Trophoblast cell (in vitro differentiated cells and primary cell): ENCODE measurements around the gene CTBP2.

Experiments used
- DNase-seq, 2 donors: peaks; one replicate each; pipeline ENCODE4 v3.0.0-alpha.2; 2016
- H2AFZ ChIP-seq: 2 replicates; pipeline ENCODE4 v1.6.1; 2013; ENCODE audit warnings: low read length, moderate library complexity, mild to moderate bottlenecking; ENCODE audit not compliant: insufficient read depth, poor library complexity
- H2AK5ac ChIP-seq: 2 replicates; pipeline ENCODE4 v1.6.1; 2013; ENCODE audit warnings: mild to moderate bottlenecking, low read length
- H2BK120ac ChIP-seq: 2 replicates; pipeline ENCODE4 v1.6.1; 2013; ENCODE audit warnings: low read length, mild to moderate bottlenecking, moderate library complexity; ENCODE audit not compliant: insufficient read depth, poor library complexity
- H2BK12ac ChIP-seq: 2 replicates; pipeline ENCODE4 v1.6.1; 2013; ENCODE audit warnings: mild to moderate bottlenecking, low read length, moderate library complexity
- H2BK5ac ChIP-seq: 2 replicates; pipeline ENCODE4 v1.6.1; 2013; ENCODE audit warnings: low read length, low read depth, moderate library complexity, mild to moderate bottlenecking; ENCODE audit not compliant: poor library complexity
- H3K14ac ChIP-seq: 2 replicates; pipeline ENCODE4 v1.6.1; 2013; ENCODE audit warnings: mild to moderate bottlenecking, low read length
- H3K18ac ChIP-seq: 2 replicates; pipeline ENCODE4 v1.6.1; 2013; ENCODE audit warnings: mild to moderate bottlenecking, low read length
- H3K23ac ChIP-seq: 2 replicates; pipeline ENCODE4 v1.6.1; 2013; ENCODE audit warnings: low read length
- H3K27ac ChIP-seq: 2 replicates; pipeline ENCODE4 v1.5.1; 2013; ENCODE audit warnings: low read depth, mild to moderate bottlenecking, inconsistent platforms, low read length, moderate library complexity
- H3K27me3 ChIP-seq: 2 replicates; pipeline ENCODE4 v1.6.1; 2013; ENCODE audit warnings: inconsistent platforms, mild to moderate bottlenecking, low read length, moderate library complexity; ENCODE audit not compliant: insufficient read depth
- H3K36me3 ChIP-seq, 2 experiments: 1 replicate in 1 of 2; 2 replicates in 1 of 2; pipeline ENCODE4 v1.6.1; 2013; ENCODE audit warnings: low read length in 2 of 2, mild to moderate bottlenecking in 2 of 2, moderate library complexity in 1 of 2; ENCODE audit not compliant: insufficient read depth in 2 of 2, control insufficient read depth in 1 of 2
- H3K4ac ChIP-seq: 2 replicates; pipeline ENCODE4 v1.6.1; 2013; ENCODE audit warnings: low read depth, mild to moderate bottlenecking, low read length, moderate library complexity
- H3K4me1 ChIP-seq, 2 experiments: 1 replicate in 1 of 2; 2 replicates in 1 of 2; pipeline ENCODE4 v1.6.1; 2013; ENCODE audit warnings: low read length in 2 of 2, mild to moderate bottlenecking in 2 of 2, moderate library complexity in 1 of 2; ENCODE audit not compliant: insufficient read depth in 2 of 2, control insufficient read depth in 1 of 2
- H3K4me2 ChIP-seq: 2 replicates; pipeline ENCODE4 v1.6.1; 2013; ENCODE audit warnings: inconsistent platforms, mild to moderate bottlenecking, low read length, moderate library complexity
- H3K4me3 ChIP-seq: 2 replicates; pipeline ENCODE4 v1.5.1; 2013; ENCODE audit warnings: mild to moderate bottlenecking, low read depth, low read length, inconsistent platforms
- H3K79me1 ChIP-seq: one replicate; pipeline ENCODE4 v1.6.1; 2013; ENCODE audit warnings: low read length
- H3K79me2 ChIP-seq: 2 replicates; pipeline ENCODE4 v1.6.1; 2013; ENCODE audit warnings: low read length, mild to moderate bottlenecking; ENCODE audit not compliant: control insufficient read depth, insufficient read depth, poor library complexity
- H3K9ac ChIP-seq: 2 replicates; pipeline ENCODE4 v1.6.1; 2013; ENCODE audit warnings: mild to moderate bottlenecking, low read length
- H3K9me3 ChIP-seq: 2 replicates; pipeline ENCODE4 v1.6.1; 2013; ENCODE audit warnings: low read depth, mild to moderate bottlenecking, control low read depth, inconsistent platforms, low read length; ENCODE audit not compliant: insufficient read depth
- H4K12ac ChIP-seq: 2 replicates; pipeline ENCODE4 v1.6.1; 2013; ENCODE audit warnings: low read depth, mild to moderate bottlenecking, low read length, moderate library complexity
- H4K8ac ChIP-seq: 2 replicates; pipeline ENCODE4 v1.6.1; 2013; ENCODE audit warnings: low read depth, mild to moderate bottlenecking, low read length, moderate library complexity
- H4K91ac ChIP-seq: one replicate; pipeline ENCODE4 v1.6.1; 2013; ENCODE audit warnings: low read depth, mild to moderate bottlenecking, low read length, moderate library complexity
- WGBS: extraction: QIAGEN DNeasy Blood & Tissue Kit; methylation state at CpG from one replicate; pipeline ENCODE4 v1.1.7; 2013; ENCODE audit warnings: missing lambda C conversion rate; ENCODE audit not compliant: insufficient read length, insufficient coverage; ENCODE audit errors: extremely low coverage; 5-methylcytosine and 5-hydroxymethylcytosine counted together

CTBP2 gene

DNA sequence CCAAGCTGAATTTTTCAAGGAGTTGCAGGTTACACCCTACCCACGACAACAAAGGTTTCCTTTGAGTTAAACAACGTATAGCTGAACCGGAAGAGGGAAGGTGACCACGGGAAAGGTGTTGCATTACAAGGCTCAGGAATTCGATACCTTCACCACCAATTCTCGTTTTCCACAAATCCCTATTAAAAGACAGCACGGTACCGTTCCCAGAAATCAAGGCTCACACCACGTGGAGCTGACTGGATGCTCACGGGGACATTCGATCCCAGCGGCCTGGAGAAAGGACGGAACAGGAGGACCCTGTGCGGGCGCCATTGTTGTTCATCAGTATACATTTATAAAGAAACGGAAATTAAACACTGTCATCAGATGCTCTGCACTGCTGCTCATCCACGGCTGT, 56.4 kb downstream of the CTBP2 start:
- DNase-seq = no peak
- Histone ChIP-seq H3K36me3 (peaks cover 29 to 42% of the 10 kb centered on the region in 2 experiments), H3K79me1 (no peaks in the 10 kb centered on the region), H3K18ac (no peak overlapping the region), H2AK5ac (no peak overlapping the region), H2AFZ (no peak overlapping the region), H3K23ac (no peak overlapping the region), H4K91ac (no peak overlapping the region), H3K4ac (no peak overlapping the region), H3K79me2 (peaks cover 17% of the 10 kb centered on the region), H3K27ac (no peak overlapping the region), H3K9ac (no peak overlapping the region), H3K4me1 (peaks cover 3 to 10% of the 10 kb centered on the region in 2 experiments), H3K27me3 (no peaks in the 10 kb centered on the region), H2BK120ac (no peak overlapping the region), H3K9me3 (peaks cover 3% of the 10 kb centered on the region), H3K4me3 (no peak overlapping the region), H3K4me2 (no peak overlapping the region), H3K14ac (no peak overlapping the region), H2BK5ac (no peak overlapping the region), H4K8ac (no peak overlapping the region), H2BK12ac (no peak overlapping the region), H4K12ac (no peak overlapping the region)
- no CpG with 5 or more reads among the region's 17 CpGs for WGBS

DNA sequence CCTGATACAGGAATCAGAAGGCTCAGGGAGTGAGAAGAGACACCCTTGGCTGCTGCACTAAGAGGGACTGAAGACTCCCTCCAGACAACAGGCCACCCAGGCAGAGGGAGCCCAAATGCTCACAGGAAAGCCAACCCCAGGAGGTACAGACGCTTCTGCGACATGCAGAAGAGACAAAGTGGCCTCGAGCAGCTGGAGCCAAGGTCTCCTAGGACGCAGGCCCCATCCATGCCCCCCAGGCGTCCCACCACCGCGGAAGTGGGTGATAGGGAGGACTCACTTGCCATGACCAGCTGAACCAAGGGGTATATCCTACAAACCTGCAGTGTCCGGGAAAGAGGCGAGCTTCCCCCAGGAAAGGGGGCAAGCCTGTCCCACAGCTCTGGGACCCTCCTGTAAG, 56.9 kb downstream of the CTBP2 start:
- H3K4me1 ChIP-seq = peaks cover 3 to 10% of the 10 kb centered on the region in 2 experiments
- no peak overlapping the region for H3K27ac ChIP-seq
- H3K79me1 ChIP-seq = no peaks in the 10 kb centered on the region
- H4K8ac ChIP-seq = no peak overlapping the region
- no peak overlapping the region for H2BK12ac ChIP-seq
- no peak overlapping the region for H4K12ac ChIP-seq
- H3K36me3 ChIP-seq = peaks cover 27 to 38% of the 10 kb centered on the region in 2 experiments
- no peak overlapping the region for H4K91ac ChIP-seq
- H3K4me3 ChIP-seq = no peak overlapping the region
- no CpG with 5 or more reads among the region's 9 CpGs for WGBS
- H2AFZ ChIP-seq = no peak overlapping the region
- no peak overlapping the region for H2BK5ac ChIP-seq
- no peak overlapping the region for H2BK120ac ChIP-seq
- peaks cover 3% of the 10 kb centered on the region for H3K9me3 ChIP-seq
- peaks cover 17% of the 10 kb centered on the region for H3K79me2 ChIP-seq
- H3K23ac ChIP-seq = no peak overlapping the region
- no peaks in the 10 kb centered on the region for H3K27me3 ChIP-seq
- no peak overlapping the region for H3K14ac ChIP-seq
- H3K4me2 ChIP-seq = no peak overlapping the region
- H3K4ac ChIP-seq = peak overlapping the region; percentile 17
- H3K18ac ChIP-seq = peak overlapping the region; percentile 25
- no peak overlapping the region for H2AK5ac ChIP-seq
- DNase-seq = no peak
- H3K9ac ChIP-seq = no peak overlapping the region

DNA sequence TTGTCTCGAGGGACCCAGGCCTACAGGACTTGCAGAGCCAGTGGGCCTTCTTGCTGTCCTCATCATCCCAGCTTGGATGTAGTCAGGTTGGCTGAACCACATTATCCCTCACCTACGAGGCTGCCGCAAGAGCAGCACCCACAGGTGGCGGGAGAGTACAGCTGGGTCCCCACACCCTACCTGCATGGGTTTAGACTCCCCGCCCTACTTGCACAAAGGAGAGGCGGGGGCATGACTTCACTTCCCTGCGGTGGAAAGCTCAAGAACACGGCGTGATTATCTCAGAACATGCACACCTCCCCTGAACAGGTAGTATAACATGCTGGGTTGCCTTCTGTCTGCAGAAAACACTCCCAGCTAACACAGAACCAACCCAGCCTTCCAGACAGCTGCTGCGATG, 57.5 kb downstream of the CTBP2 start:
- no peak overlapping the region for H2BK120ac ChIP-seq
- no peak overlapping the region for H3K9ac ChIP-seq
- no CpG with 5 or more reads among the region's 10 CpGs for WGBS
- H2AK5ac ChIP-seq = no peak overlapping the region
- no peak overlapping the region for H3K4me2 ChIP-seq
- no peak overlapping the region for H3K14ac ChIP-seq
- H3K79me1 ChIP-seq = no peaks in the 10 kb centered on the region
- peaks cover 3 to 10% of the 10 kb centered on the region in 2 experiments for H3K4me1 ChIP-seq
- no peak overlapping the region for H3K4ac ChIP-seq
- H3K4me3 ChIP-seq = no peak overlapping the region
- H2AFZ ChIP-seq = no peak overlapping the region
- H3K79me2 ChIP-seq = peaks cover 17% of the 10 kb centered on the region
- peaks cover 1% of the 10 kb centered on the region for H3K9me3 ChIP-seq
- peak in 1 of 2 donors; percentile 28 for DNase-seq
- H4K12ac ChIP-seq = no peak overlapping the region
- H3K27ac ChIP-seq = no peak overlapping the region
- no peaks in the 10 kb centered on the region for H3K27me3 ChIP-seq
- H3K18ac ChIP-seq = no peak overlapping the region
- H3K36me3 ChIP-seq = peaks cover 25 to 35% of the 10 kb centered on the region in 2 experiments
- no peak overlapping the region for H4K8ac ChIP-seq
- no peak overlapping the region for H4K91ac ChIP-seq
- no peak overlapping the region for H2BK12ac ChIP-seq
- H3K23ac ChIP-seq = no peak overlapping the region
- no peak overlapping the region for H2BK5ac ChIP-seq

DNA sequence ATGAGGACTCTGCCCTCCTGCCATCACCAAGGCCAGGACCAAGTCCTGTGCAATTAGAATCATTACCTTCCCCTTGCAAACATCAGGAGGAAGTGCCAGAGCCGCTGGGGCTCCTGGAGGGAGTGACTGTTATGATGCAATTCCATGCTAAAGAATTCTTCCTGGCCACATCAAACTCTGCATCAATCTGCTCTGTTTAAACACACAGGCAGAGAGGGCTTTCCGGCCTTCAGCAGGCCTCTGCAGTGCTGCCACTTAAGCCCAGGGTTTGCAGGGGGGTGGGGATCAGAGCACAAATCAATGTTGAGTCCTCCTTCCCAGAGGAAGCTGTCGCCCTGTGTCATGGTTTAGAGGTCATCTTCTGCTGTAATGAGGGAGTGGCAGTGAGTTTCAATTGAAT, 58.1 kb downstream of the CTBP2 start:
- H3K4ac ChIP-seq = no peak overlapping the region
- H3K27ac ChIP-seq = no peak overlapping the region
- peaks cover 3 to 10% of the 10 kb centered on the region in 2 experiments for H3K4me1 ChIP-seq
- H4K8ac ChIP-seq = no peak overlapping the region
- peaks cover 15% of the 10 kb centered on the region for H3K79me2 ChIP-seq
- DNase-seq = no peak
- H3K4me2 ChIP-seq = no peak overlapping the region
- no peak overlapping the region for H4K91ac ChIP-seq
- no peak overlapping the region for H3K9ac ChIP-seq
- peaks cover 22 to 33% of the 10 kb centered on the region in 2 experiments for H3K36me3 ChIP-seq
- H3K27me3 ChIP-seq = no peaks in the 10 kb centered on the region
- H3K79me1 ChIP-seq = no peaks in the 10 kb centered on the region
- no peak overlapping the region for H3K18ac ChIP-seq
- no peak overlapping the region for H3K4me3 ChIP-seq
- no peak overlapping the region for H2BK120ac ChIP-seq
- H4K12ac ChIP-seq = no peak overlapping the region
- no peak overlapping the region for H3K23ac ChIP-seq
- H2BK12ac ChIP-seq = no peak overlapping the region
- no peak overlapping the region for H2AFZ ChIP-seq
- H2AK5ac ChIP-seq = no peak overlapping the region
- H2BK5ac ChIP-seq = no peak overlapping the region
- H3K14ac ChIP-seq = no peak overlapping the region
- WGBS = no CpG with 5 or more reads among the region's 3 CpGs
- H3K9me3 ChIP-seq = peaks cover 1% of the 10 kb centered on the region
